ENCODE results near the gene C3orf49.

The C3orf49 gene

GRCh38 chr3:63886858-63887257 lies 67.8 kb downstream of the C3orf49 start:
- peak; percentile 53 for DNase-seq (ENCODE audit: low spot score)

GRCh38 chr3:63891518-63891917 lies 72.4 kb downstream of the C3orf49 start:
- no peak for DNase-seq (ENCODE audit: low spot score)

- no peak for DNase-seq (ENCODE audit: low spot score)
Measured at GRCh38 chr3:63892773-63893352, 73.8 kb downstream of the C3orf49 start.

GRCh38 chr3:63895422-63896189 lies 76.5 kb downstream of the C3orf49 start:
- DNase-seq (ENCODE audit: low spot score): no peak

GRCh38 chr3:63896332-63897030 lies 77.4 kb downstream of the C3orf49 start:
- DNase-seq (ENCODE audit: low spot score): no peak
